Tibial nerve (tissue), 3 donors: ENCODE data around the gene FAM193B.

Source experiments
- CTCF ChIP-seq, 5 experiments: fragments of 200-600 bp in 3 of 5; fragments of 450-650 bp in 2 of 5; sonication (generic) in 3 of 5; IDR thresholded peaks; one replicate each; pipeline ENCODE4 v1.5.1; 2016 to 2019; ENCODE audit warnings: antibody characterized with exemption in 5 of 5, mild to moderate bottlenecking in 3 of 5, moderate library complexity in 2 of 5
- POLR2A ChIP-seq, 2 donors: fragments of 450-650 bp; IDR thresholded peaks; one replicate each; pipeline ENCODE4 v1.6.1; 2017; ENCODE audit warnings: antibody characterized with exemption in 2 of 2, mild to moderate bottlenecking in 2 of 2, moderate library complexity in 2 of 2

GRCh38 chr5:177496070-177496726 is 58.2 kb downstream of the FAM193B start:
- TF ChIP-seq CTCF (IDR thresholded peaks at IDR 0.05) (peak in 1 of 5 experiments; percentile 19), POLR2A (IDR thresholded peaks at IDR 0.05) (no peak)
